Ishikawa (cell line): ENCODE results near the gene SFT2D1.

ENCODE experiments used
- CEBPB ChIP-seq: IDR thresholded peaks from 2 replicates; pipeline ENCODE4 v1.6.1; 2012
- FOXM1 ChIP-seq: IDR thresholded peaks from 2 replicates; pipeline ENCODE4 v1.6.1; 2012; ENCODE audit warnings: low read depth, borderline replicate concordance
- NFIC ChIP-seq: IDR thresholded peaks from 2 replicates; pipeline ENCODE4 v1.6.1; 2012
- TAF1 ChIP-seq: IDR thresholded peaks from 2 replicates; pipeline ENCODE4 v1.6.1; 2012; ENCODE audit warnings: low read depth, mild to moderate bottlenecking

DNA sequence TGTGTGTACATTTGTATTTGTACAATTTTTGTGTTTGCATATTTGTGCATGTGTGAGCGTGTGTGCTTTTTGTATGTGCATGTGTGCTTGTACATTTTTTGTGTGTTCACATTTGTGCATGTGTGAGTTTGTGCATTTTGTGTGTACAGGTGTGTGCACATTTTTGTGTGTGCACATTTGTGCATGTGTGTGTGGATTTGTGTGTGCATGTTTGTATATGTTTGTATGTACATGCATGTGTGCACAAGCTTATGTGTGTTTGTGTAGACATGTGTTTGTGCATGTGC is 63.0 kb downstream of the SFT2D1 start:
- TF ChIP-seq NFIC (no peak), FOXM1 (no peak), CEBPB (no peak), TAF1 (no peak)
